IMR-90 (cell line): ENCODE measurements around the gene STOML1. TPM values are rescaled to one million over a fixed set of nuclear protein-coding genes. Genes with fewer than 3 reads are reported as not detected.

Source experiments
- ATAC-seq: fragments of 200-7000 bp; cut with Tn5 transposase; 2 replicates; pipeline ENCODE4 v1.9.1; 2020; ENCODE audit warnings: low read depth, mild to moderate bottlenecking, moderate library complexity
- BruUV-seq: library from RNA; stranded (reverse); fragments of 400-500 nt; replicated peaks from 2 replicates; lab custom pipeline; 2021; lab: Mats Ljungman, UMichigan
- CTCF ChIA-PET: fragments of 300-600 bp; formaldehyde crosslinking; extraction: SDS; loops from one replicate; lab custom pipeline; 2021; ENCODE audit warnings: antibody characterized with exemption; lab: Yijun Ruan, JAX
- POLR2A ChIA-PET: fragments of 300-600 bp; sonication (Branson Sonifier 250); formaldehyde crosslinking; loops from one replicate; lab custom pipeline; 2022; ENCODE audit warnings: antibody characterized with exemption; ENCODE audit not compliant: unreplicated experiment; lab: Charles Lee
- DNase-seq: peaks from one replicate; pipeline ENCODE4 v3.0.0; 2013
- H2AFZ ChIP-seq: replicated peaks from 2 replicates; pipeline ENCODE3; 2013; ENCODE audit warnings: low read length, mild to moderate bottlenecking; ENCODE audit not compliant: poor library complexity
- H2AK5ac ChIP-seq: 2 replicates; pipeline ENCODE4 v1.6.1; 2013; ENCODE audit warnings: low read depth, low read length, inconsistent platforms
- H2AK9ac ChIP-seq: replicated peaks from 2 replicates; pipeline ENCODE3; 2013; ENCODE audit warnings: mild to moderate bottlenecking, low read depth, low read length, moderate library complexity; ENCODE audit not compliant: poor library complexity
- H2BK120ac ChIP-seq: 2 replicates; pipeline ENCODE4 v1.6.1; 2013; ENCODE audit warnings: low read depth, low read length, inconsistent platforms
- H2BK15ac ChIP-seq: 3 replicates; pipeline ENCODE4 v1.6.1; 2013; ENCODE audit warnings: low read depth, low read length, inconsistent platforms
- H2BK20ac ChIP-seq: 2 replicates; pipeline ENCODE4 v1.6.1; 2013; ENCODE audit warnings: low read depth, mild to moderate bottlenecking, inconsistent platforms, low read length, moderate library complexity
- H2BK5ac ChIP-seq: 2 replicates; pipeline ENCODE4 v1.6.1; 2013; ENCODE audit warnings: mild to moderate bottlenecking, low read depth, low read length, inconsistent platforms; ENCODE audit not compliant: poor library complexity, severe bottlenecking
- H3K14ac ChIP-seq: replicated peaks from 2 replicates; pipeline ENCODE4 v1.6.1; 2013; ENCODE audit warnings: low read depth, low read length, inconsistent platforms
- H3K18ac ChIP-seq: 2 replicates; pipeline ENCODE4 v1.6.1; 2013; ENCODE audit warnings: low read depth, low read length, control low read depth
- H3K23ac ChIP-seq: 2 replicates; pipeline ENCODE4 v1.6.1; 2013; ENCODE audit warnings: low read depth, low read length, inconsistent platforms
- H3K27ac ChIP-seq: 2 replicates; pipeline ENCODE4 v1.5.1; 2013; ENCODE audit warnings: mild to moderate bottlenecking, control low read depth, low read length; ENCODE audit not compliant: insufficient read depth
- H3K27me3 ChIP-seq: 2 replicates; pipeline ENCODE4 v1.6.1; 2013; ENCODE audit warnings: low read length; ENCODE audit not compliant: control insufficient read depth, insufficient read depth
- H3K36me3 ChIP-seq: 2 replicates; pipeline ENCODE4 v1.6.1; 2013; ENCODE audit warnings: low read length, mixed read lengths; ENCODE audit not compliant: control insufficient read depth, insufficient read depth
- H3K4ac ChIP-seq: 2 replicates; pipeline ENCODE4 v1.6.1; 2013; ENCODE audit warnings: low read depth, low read length, inconsistent platforms
- H3K4me1 ChIP-seq: 2 replicates; pipeline ENCODE4 v1.6.1; 2013; ENCODE audit warnings: low read length, mixed read lengths; ENCODE audit not compliant: control insufficient read depth, insufficient read depth
- H3K4me2 ChIP-seq: 2 replicates; pipeline ENCODE4 v1.6.1; 2013; ENCODE audit warnings: low read depth, mild to moderate bottlenecking, control low read depth, low read length, moderate library complexity
- H3K4me3 ChIP-seq: 2 replicates; pipeline ENCODE4 v1.5.1; 2013; ENCODE audit warnings: low read depth, mild to moderate bottlenecking, control low read depth, low read length, moderate library complexity; ENCODE audit not compliant: insufficient read depth
- H3K56ac ChIP-seq: 2 replicates; pipeline ENCODE4 v1.6.1; 2013; ENCODE audit warnings: low read length, inconsistent platforms; ENCODE audit not compliant: insufficient read depth; ENCODE audit errors: extremely low read depth
- H3K79me1 ChIP-seq, 2 experiments: 2 replicates each; pipeline ENCODE4 v1.6.1; 2013; ENCODE audit warnings: low read length in 2 of 2, inconsistent platforms in 1 of 2, low read depth in 1 of 2
- H3K9ac ChIP-seq: 2 replicates; pipeline ENCODE4 v1.6.1; 2013; ENCODE audit warnings: low read depth, low read length, control low read depth
- H3K9me1 ChIP-seq: 2 replicates; pipeline ENCODE4 v1.6.1; 2013; ENCODE audit warnings: low read length, inconsistent platforms; ENCODE audit not compliant: insufficient read depth
- H3K9me3 ChIP-seq: 2 replicates; pipeline ENCODE4 v1.6.1; 2013; ENCODE audit warnings: low read length; ENCODE audit not compliant: control insufficient read depth, insufficient read depth
- H4K20me1 ChIP-seq: 2 replicates; pipeline ENCODE4 v1.6.1; 2013; ENCODE audit warnings: low read length, inconsistent platforms; ENCODE audit not compliant: insufficient read depth
- H4K5ac ChIP-seq: 2 replicates; pipeline ENCODE4 v1.6.1; 2013; ENCODE audit warnings: mild to moderate bottlenecking, low read depth, low read length, control low read depth
- H4K8ac ChIP-seq, 2 experiments: 2 replicates each; pipeline ENCODE4 v1.6.1; 2013; ENCODE audit warnings: low read depth in 2 of 2, low read length in 2 of 2, control low read depth in 1 of 2, inconsistent platforms in 1 of 2
- H4K91ac ChIP-seq: 2 replicates; pipeline ENCODE4 v1.6.1; 2013; ENCODE audit warnings: low read depth, low read length, inconsistent platforms; ENCODE audit not compliant: insufficient read depth
- MAZ ChIP-seq: IDR thresholded peaks from 2 replicates; pipeline ENCODE4 v1.6.1; 2012; ENCODE audit warnings: low read depth, mild to moderate bottlenecking, low read length, improper control_type of control experiment, moderate library complexity, borderline replicate concordance
- RAD21 ChIP-seq: IDR thresholded peaks from 2 replicates; pipeline ENCODE4 v1.6.1; 2012; ENCODE audit warnings: low read length, improper control_type of control experiment
- WGBS, 2 experiments: methylation state at CpG; one replicate each; pipeline versions ENCODE4 v1.1.5 to v1.1.7; 2013; ENCODE audit warnings: missing lambda C conversion rate in 2 of 2; ENCODE audit not compliant: insufficient read length in 1 of 2; ENCODE audit errors: extremely low coverage in 2 of 2; 5-methylcytosine and 5-hydroxymethylcytosine counted together
- dilution Hi-C: fragments of 300-500 bp; cut with HindIII; formaldehyde crosslinking; loops from one replicate; pipeline ENCODE4 v1.14.3; 2018; ENCODE audit warnings: low sequenced_read_pairs; ENCODE audit not compliant: unreplicated experiment
- in situ Hi-C: fragments of 300-500 bp; cut with MboI; formaldehyde crosslinking; loops from 3 replicates; pipeline ENCODE4 v1.14.3; 2019; ENCODE audit warnings: low sequenced_read_pairs, inconsistent platforms, mixed read lengths
- intact Hi-C: fragments of 100-400 bp; cut with micrococcal nuclease; formaldehyde crosslinking; loops from 2 replicates; pipeline ENCODE4 v1.10.0; 2022
- polyA plus RNA-seq, 3 experiments: library from polyadenylated mRNA; depleted of rRNA; stranded (reverse); fragments of >200 nt; gene quantifications; 2 replicates each; pipeline ENCODE4 v1.2.3, GENCODE V29; 2012; ENCODE audit warnings: low replicate concordance in 1 of 3
- total RNA-seq: library from RNA; depleted of rRNA; stranded (reverse); fragments of >200 nt; gene quantifications from 2 replicates; pipeline ENCODE4 v1.2.3, GENCODE V29; 2012

STOML1 gene
- total and polyA plus RNA-seq, 2 of the 4 experiments (the other 2 are of a cell fraction): 11.8 to 21.2 TPM

DNA sequence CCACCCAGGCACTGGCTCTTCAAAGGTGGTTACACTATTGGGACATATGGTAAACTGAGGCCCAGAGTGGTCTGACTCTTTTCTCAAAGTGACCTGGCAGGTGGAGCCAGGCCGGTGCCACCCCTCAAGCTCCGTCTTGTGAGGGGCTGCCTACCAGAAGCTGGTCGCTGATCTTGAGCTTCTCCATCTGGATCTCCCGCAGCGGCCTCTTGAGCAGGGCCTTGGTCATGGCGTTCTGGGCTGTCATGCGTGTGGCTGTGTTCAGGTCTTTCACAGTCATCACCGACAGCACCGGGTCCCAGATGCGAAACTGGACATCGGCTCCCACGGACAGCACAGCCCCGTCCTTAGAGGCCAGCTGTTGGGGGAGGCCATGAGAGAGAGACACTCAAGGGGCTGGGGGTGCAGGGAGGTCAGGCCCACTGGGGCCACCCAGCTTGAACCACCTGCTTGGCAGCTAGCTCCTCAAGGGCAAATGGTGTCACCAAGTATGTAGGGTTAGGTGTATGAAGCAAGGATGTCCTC lies 3.6 kb downstream of the STOML1 start:
- BruUV-seq: no TSS peak
- Histone ChIP-seq H2BK120ac (peak overlapping the region; percentile 50; the same call in 1 of the 2 replicates), H3K79me1 (peaks cover 0 to 44% of the 10 kb centered on the region in 2 experiments; a peak in 3 of 4 replicates), H3K9me1 (peaks cover 44% of the 10 kb centered on the region), H2AFZ (peak overlapping the region; percentile 24), H3K4me2 (no peak overlapping the region), H2BK5ac (peak overlapping the region; percentile 51), H2AK9ac (peak overlapping the region; percentile 86), H3K4ac (peak overlapping the region; percentile 66), H3K4me3 (no peak overlapping the region), H2BK15ac (peak overlapping the region; percentile 37; the same call in 1 of the 3 replicates), H2AK5ac (peak overlapping the region; percentile 64), H3K9me3 (no peaks in the 10 kb centered on the region), H3K27ac (no peak overlapping the region; the same call in 1 of the 2 replicates), H3K36me3 (no peaks in the 10 kb centered on the region), H3K23ac (no peak overlapping the region), H2BK20ac (peak overlapping the region; percentile 69), H3K18ac (peak overlapping the region; percentile 52; the same call in 1 of the 2 replicates), H4K91ac (peak overlapping the region; percentile 54; the same call in 1 of the 2 replicates), H4K5ac (peak overlapping the region; percentile 23; the same call in 1 of the 2 replicates), H3K4me1 (peaks cover 41% of the 10 kb centered on the region), H4K20me1 (no peaks in the 10 kb centered on the region), H4K8ac (peak overlapping the region in 1 of 2 experiments; percentile 41; a peak in 1 of 4 replicates), H3K27me3 (no peaks in the 10 kb centered on the region), H3K9ac (no peak overlapping the region), H3K14ac (peak overlapping the region; percentile 54; the same call in 1 of the 2 replicates), H3K56ac (no peak overlapping the region)
- CTCF ChIA-PET: no interaction called here
- WGBS, 2 experiments: 99% methylated on average over 8 of the region's 13 CpGs; no CpG with 5 or more reads in 1 of the 2 experiments
- in situ Hi-C loops (no loop called here), dilution Hi-C loops (no loop called here), intact Hi-C loops (no loop called here)
- no peak for ATAC-seq
- POLR2A ChIA-PET: no interaction called here
- 0 out of 2 replicates have a peak, but pooled peaks have one; percentile 1 for TF ChIP-seq MAZ
- TF ChIP-seq RAD21: no peak
- DNase-seq: no peak
